ENCODE data around the gene SLC16A4.

DNA sequence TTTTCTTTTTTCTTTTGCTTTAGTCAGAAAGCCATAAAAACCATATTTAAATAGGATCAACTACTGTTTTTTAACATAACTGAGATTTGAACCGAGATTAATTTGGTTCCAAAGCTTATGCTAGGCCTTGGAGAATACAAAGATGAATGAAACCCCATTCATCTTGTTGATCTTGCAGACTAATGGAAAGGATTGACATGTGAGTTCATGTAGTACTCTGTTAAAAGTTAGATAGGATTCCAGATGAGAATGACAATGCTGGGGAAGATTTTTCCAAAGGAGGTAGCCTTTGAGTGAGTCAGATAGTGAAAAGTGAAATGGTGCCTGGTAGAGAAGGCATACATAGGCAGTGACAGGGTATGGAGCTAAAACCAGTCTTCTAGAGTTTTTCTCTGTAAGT, 29.0 kb downstream of the SLC16A4 start:
- TF ChIP-seq, protein P1, sequence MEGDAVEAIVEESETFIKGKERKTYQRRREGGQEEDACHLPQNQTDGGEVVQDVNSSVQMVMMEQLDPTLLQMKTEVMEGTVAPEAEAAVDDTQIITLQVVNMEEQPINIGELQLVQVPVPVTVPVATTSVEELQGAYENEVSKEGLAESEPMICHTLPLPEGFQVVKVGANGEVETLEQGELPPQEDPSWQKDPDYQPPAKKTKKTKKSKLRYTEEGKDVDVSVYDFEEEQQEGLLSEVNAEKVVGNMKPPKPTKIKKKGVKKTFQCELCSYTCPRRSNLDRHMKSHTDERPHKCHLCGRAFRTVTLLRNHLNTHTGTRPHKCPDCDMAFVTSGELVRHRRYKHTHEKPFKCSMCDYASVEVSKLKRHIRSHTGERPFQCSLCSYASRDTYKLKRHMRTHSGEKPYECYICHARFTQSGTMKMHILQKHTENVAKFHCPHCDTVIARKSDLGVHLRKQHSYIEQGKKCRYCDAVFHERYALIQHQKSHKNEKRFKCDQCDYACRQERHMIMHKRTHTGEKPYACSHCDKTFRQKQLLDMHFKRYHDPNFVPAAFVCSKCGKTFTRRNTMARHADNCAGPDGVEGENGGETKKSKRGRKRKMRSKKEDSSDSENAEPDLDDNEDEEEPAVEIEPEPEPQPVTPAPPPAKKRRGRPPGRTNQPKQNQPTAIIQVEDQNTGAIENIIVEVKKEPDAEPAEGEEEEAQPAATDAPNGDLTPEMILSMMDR (IDR thresholded peaks at IDR 0.05), result no peak
- TF ChIP-seq POLR2AphosphoS5 (IDR thresholded peaks at IDR 0.05), result no peak

Data from gastroesophageal sphincter (tissue), 3 donors.